Right cardiac atrium (tissue), 5 donors: ENCODE results near the gene ADGRF3. TPM values are rescaled to one million over a fixed set of nuclear protein-coding genes. Genes with fewer than 3 reads are reported as not detected.

ENCODE experiments used
- ATAC-seq, 2 donors: fragments of 200-7000 bp; cut with Tn5 transposase; one replicate each; pipeline versions ENCODE4 v1.8.0 to v1.9.1; 2020; ENCODE audit warnings: moderate library complexity in 2 of 2, mild to moderate bottlenecking in 1 of 2
- DNase-seq, 3 donors: peaks; one replicate each; pipeline ENCODE4 v3.0.0-alpha.2; 2020
- H3K27ac ChIP-seq: one replicate; pipeline ENCODE4 v1.5.1; 2013; ENCODE audit warnings: mild to moderate bottlenecking, low read length, control low read depth, moderate library complexity
- H3K27me3 ChIP-seq: one replicate; pipeline ENCODE4 v1.6.1; 2013; ENCODE audit not compliant: control insufficient read depth, insufficient read depth
- H3K4me1 ChIP-seq: one replicate; pipeline ENCODE4 v1.6.1; 2013; ENCODE audit warnings: low read length; ENCODE audit not compliant: control insufficient read depth, insufficient read depth
- H3K4me3 ChIP-seq: one replicate; pipeline ENCODE4 v1.5.1; 2013; ENCODE audit warnings: low read length, control low read depth
- H3K9me3 ChIP-seq: one replicate; pipeline ENCODE4 v1.6.1; 2013; ENCODE audit warnings: low read length; ENCODE audit not compliant: control insufficient read depth
- WGBS: extraction: QIAGEN DNeasy Blood & Tissue Kit; methylation state at CpG from one replicate; pipeline ENCODE4 v1.1.7; 2013; 5-methylcytosine and 5-hydroxymethylcytosine counted together
- intact Hi-C, 4 donors: fragments of 100-400 bp; cut with DNase I; formaldehyde crosslinking; loops; one replicate each; pipeline versions ENCODE4 v1.11.0 to v1.14.0; 2022 to 2023
- polyA plus RNA-seq: library from polyadenylated mRNA; stranded (reverse); fragments of 200-250 nt; gene quantifications from one replicate; pipeline ENCODE4 v1.2.3, GENCODE V29; 2013
- total RNA-seq, 4 donors: library from RNA; stranded (reverse); fragmentation: NEBNext Ultra II Directional; extraction: Animal tissue kit (Norgen Biotek cat#: 25700); gene quantifications; one replicate each; pipeline ENCODE4 v1.2.1, GENCODE V29; 2021
- donor health status: healthy with polysubstance abuse.
- donor health status: DM: no; HTN: yes; CAD: no.
- donor health status: DM: no; HTN: no; CAD: no.
- donor health status: DM: no; HTN: yes; CAD: no; lungs with severe emphysema.
- donor health status: DM: yes; HTN: yes; CAD: no.

ADGRF3 gene
- total and polyA plus RNA-seq, 5 donors: 0.11 to 0.14 TPM; not detected in 3

- no peak for ATAC-seq
- peaks cover 3% of the 10 kb centered on the region for H3K4me1 ChIP-seq
Measured at GRCh38 chr2:26351375-26352090, 4.9 kb upstream of the ADGRF3 start.

DNA sequence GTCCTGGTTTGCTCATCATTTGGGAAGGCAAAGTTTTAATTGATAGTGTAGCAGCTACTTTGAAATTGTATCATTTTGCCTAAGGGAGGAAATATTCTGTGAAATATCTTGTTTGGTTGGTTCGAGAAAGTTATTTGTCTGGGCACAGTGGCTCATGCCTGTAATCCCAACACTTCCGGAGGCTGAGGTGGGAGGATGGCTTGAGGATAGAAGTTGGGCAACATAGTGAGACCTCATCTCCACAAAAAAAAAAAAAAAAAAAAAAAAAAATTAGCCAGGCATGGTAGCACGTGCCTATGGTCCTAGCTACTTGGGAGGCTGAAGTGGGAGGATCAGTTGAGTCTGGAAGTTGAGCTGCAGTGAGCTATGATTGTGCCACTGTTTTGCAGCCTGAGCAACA lies 3.1 kb upstream of the ADGRF3 start:
- DNase-seq (no peak), ATAC-seq (no peak)
- H3K27ac ChIP-seq: no peak overlapping the region
- H3K4me3 ChIP-seq: no peak overlapping the region
- WGBS: 87% methylated on average over 3 of the region's 3 CpGs
- H3K4me1 ChIP-seq: peaks cover 3% of the 10 kb centered on the region
- intact Hi-C loops: no loop called here
- no peaks in the 10 kb centered on the region for H3K9me3 ChIP-seq
- no peaks in the 10 kb centered on the region for H3K27me3 ChIP-seq

More at GRCh38 chr2:26351375-26352090, 4.9 kb upstream of the ADGRF3 start:
- no peaks in the 10 kb centered on the region for H3K9me3 ChIP-seq
- no peaks in the 10 kb centered on the region for H3K27me3 ChIP-seq
- H3K4me3 ChIP-seq: no peak overlapping the region
- 94% methylated on average over 10 of the region's 10 CpGs for WGBS
- H3K27ac ChIP-seq: no peak overlapping the region
- intact Hi-C loops: no loop called here
- no peak for DNase-seq

DNA sequence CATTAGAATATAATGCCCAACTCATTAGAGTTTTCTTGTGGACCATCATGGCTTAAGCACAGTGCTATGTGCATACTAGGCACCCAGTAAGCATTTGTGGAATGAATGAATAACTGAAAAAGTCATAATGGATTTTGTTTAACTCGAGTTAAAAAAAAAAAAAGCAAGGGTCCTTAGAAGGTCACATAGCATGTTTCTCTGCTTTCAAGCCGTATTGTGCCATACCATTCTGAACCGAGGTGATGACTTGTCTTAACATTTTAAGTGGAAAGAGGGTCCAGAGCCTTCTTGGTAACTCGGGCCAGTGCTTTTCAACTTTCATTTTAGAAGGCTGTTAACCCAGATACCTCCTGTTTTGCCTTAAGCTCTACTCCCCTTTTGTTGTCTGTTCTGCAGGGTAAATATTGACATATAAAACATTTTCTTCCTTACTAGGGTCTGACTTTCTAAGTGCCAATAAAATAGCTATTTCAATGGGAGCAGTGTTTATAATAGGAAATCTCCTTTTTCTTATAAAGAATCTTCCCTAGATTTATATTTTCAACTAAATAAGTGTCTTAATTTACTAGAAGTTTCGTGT lies 787 bp upstream of the ADGRF3 start:
- intact Hi-C loops: no loop called here
- H3K4me1 ChIP-seq: peaks cover 5% of the 10 kb centered on the region
- 22% methylated on average over 5 of the region's 5 CpGs for WGBS
- no peak overlapping the region for H3K27ac ChIP-seq
- DNase-seq: no peak
- peak overlapping the region; percentile 87 for H3K4me3 ChIP-seq
- no peak for ATAC-seq
- H3K27me3 ChIP-seq: no peaks in the 10 kb centered on the region
- H3K9me3 ChIP-seq: no peaks in the 10 kb centered on the region

- intact Hi-C loops: no loop called here
- under 1% methylated on average over 80 of the region's 80 CpGs for WGBS
- ATAC-seq: peak; percentile 99
Measured at GRCh38 chr2:26345545-26346453, 790 bp downstream of the ADGRF3 start, which contains the start of gene SELENOI. TSS of gene SELENOI (plus strand) at chr2:26346143. CDS start at chr2:26346233, 90 bp downstream.

DNA sequence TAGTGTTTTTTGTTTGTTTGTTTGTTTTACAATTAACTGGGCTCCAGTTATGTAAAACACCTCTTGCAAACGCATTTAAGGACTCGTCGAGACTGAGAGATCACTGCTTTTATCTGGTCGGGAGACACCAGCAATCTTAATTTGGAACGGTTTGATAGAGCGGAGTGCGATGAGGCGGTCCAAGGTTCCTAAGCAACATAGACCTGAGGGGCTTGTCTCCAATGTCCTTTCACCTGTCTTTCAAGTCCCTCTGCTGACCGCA lies 1.4 kb downstream of the ADGRF3 start:
- ATAC-seq (no peak), DNase-seq (no peak)
- H3K27ac ChIP-seq: peak overlapping the region; percentile 95
- H3K4me3 ChIP-seq: peak overlapping the region; percentile 70
- H3K9me3 ChIP-seq: no peaks in the 10 kb centered on the region
- WGBS: under 1% methylated on average over 9 of the region's 9 CpGs
- no peaks in the 10 kb centered on the region for H3K27me3 ChIP-seq
- intact Hi-C loops: no loop called here
- H3K4me1 ChIP-seq: peaks cover 5% of the 10 kb centered on the region

More at GRCh38 chr2:26345545-26346453, 790 bp downstream of the ADGRF3 start, which contains the start of gene SELENOI:
- Histone ChIP-seq H3K27ac (peak within 1 kb of the TSS; percentile 95), H3K27me3 (no peaks in the 10 kb centered on the region), H3K9me3 (no peaks in the 10 kb centered on the region), H3K4me1 (peaks cover 5% of the 10 kb centered on the region), H3K4me3 (peak within 1 kb of the TSS; percentile 87)
- peak; percentile 98 to 99 (median 99) for DNase-seq

DNA sequence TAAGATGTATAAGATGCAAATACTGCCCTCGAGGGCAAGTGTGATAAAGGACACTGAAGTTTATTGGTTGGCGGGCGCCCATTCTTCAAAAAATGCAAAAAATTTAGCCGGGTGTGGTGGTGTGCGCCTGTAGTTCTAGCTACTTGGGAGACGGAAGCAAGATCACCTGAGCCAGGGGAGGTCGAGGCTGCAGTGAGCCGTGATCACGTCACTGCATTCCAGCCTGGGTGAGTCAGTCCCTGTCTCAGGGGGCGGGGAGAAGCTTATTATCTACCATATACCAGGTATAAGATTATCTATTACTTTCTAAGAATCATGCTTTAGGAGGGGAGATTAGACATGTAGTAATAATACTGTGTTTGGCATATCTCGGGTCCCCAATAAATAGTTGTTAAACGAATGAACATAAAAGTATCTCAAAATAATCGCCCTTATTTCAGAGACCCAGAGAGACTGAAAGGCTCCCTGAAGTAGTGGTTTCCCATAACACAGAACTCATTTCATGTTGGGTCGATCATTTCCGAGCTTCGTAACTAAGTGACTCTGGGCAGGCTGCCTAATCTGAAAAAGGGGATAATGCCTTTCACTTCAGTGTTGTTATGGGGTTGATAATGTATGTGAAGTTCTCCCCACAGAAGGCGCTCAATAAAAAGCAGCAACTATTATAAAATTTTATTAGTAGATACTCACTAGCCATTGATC lies 1.9 kb downstream of the ADGRF3 start:
- peak overlapping the region; percentile 70 for H3K4me3 ChIP-seq
- H3K27ac ChIP-seq: no peak overlapping the region
- H3K27me3 ChIP-seq: no peaks in the 10 kb centered on the region
- no peaks in the 10 kb centered on the region for H3K9me3 ChIP-seq
- 45% methylated on average over 17 of the region's 17 CpGs for WGBS
- DNase-seq (no peak), ATAC-seq (no peak)
- H3K4me1 ChIP-seq: peaks cover 5% of the 10 kb centered on the region
- intact Hi-C loops: no loop called here

- H3K27ac ChIP-seq: no peak overlapping the region
- intact Hi-C loops: no loop called here
- no peak for DNase-seq
- no peaks in the 10 kb centered on the region for H3K9me3 ChIP-seq
- H3K4me1 ChIP-seq: peaks cover 2% of the 10 kb centered on the region
- H3K27me3 ChIP-seq: no peaks in the 10 kb centered on the region
- H3K4me3 ChIP-seq: no peak overlapping the region
- no peak for ATAC-seq
- WGBS: 92% methylated on average over 3 of the region's 3 CpGs
Measured at GRCh38 chr2:26340831-26341230, 5.8 kb downstream of the ADGRF3 start.

DNA sequence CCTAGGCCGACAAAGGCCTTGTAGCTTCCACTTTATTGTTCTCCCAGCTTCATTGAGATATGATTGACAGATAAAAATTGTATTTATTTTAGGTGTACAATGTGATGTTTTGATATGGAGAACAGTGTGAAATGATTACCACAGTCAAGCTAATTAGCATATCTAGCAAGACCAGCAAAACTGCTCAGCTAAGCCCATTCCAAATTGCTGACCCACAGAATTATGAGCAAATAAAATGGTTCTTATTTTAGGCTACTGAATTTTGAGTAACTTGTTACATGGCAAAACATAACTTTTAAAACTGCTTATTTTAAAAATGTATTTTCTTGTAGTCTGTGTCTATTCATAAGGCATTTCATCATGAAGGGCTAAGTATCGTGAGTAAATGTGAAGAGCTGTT lies 9.3 kb downstream of the ADGRF3 start:
- intact Hi-C loops: no loop called here
- Histone ChIP-seq H3K27ac (no peak overlapping the region), H3K4me1 (no peaks in the 10 kb centered on the region), H3K9me3 (no peaks in the 10 kb centered on the region), H3K4me3 (no peak overlapping the region), H3K27me3 (no peaks in the 10 kb centered on the region)
- WGBS: 95% methylated on average over 2 of the region's 2 CpGs
- no peak for ATAC-seq
- no peak for DNase-seq

- DNase-seq (no peak), ATAC-seq (no peak)
- WGBS: 89% methylated on average over 2 of the region's 2 CpGs
- Histone ChIP-seq H3K27me3 (no peaks in the 10 kb centered on the region), H3K27ac (no peak overlapping the region), H3K9me3 (no peaks in the 10 kb centered on the region), H3K4me1 (no peaks in the 10 kb centered on the region), H3K4me3 (no peak overlapping the region)
- intact Hi-C loops: no loop called here
Measured at GRCh38 chr2:26336719-26337118, 9.9 kb downstream of the ADGRF3 start.

DNA sequence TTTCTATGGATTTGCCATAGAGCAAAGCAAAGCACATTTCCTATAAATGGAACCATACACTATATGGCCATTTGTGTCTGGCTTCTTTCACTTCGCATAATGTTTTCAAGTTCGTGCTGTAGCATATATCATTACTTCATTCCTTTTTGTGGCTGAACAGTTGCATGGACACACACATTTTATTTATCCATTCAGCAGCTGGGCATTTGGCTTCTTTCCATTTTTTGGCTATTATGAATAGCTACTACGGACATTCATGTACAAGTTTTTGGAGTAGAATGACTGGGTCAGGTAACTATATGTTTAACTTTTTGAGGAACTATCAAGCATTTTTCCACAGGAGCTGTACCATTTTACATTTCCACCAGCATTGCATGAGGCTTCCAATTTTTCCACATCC lies 11.4 kb downstream of the ADGRF3 start:
- DNase-seq (no peak), ATAC-seq (no peak)
- intact Hi-C loops: no loop called here
- no peak overlapping the region for H3K27ac ChIP-seq
- H3K4me1 ChIP-seq: no peaks in the 10 kb centered on the region
- H3K27me3 ChIP-seq: no peaks in the 10 kb centered on the region
- H3K4me3 ChIP-seq: no peak overlapping the region
- 66% methylated on average over 3 of the region's 3 CpGs for WGBS
- H3K9me3 ChIP-seq: no peaks in the 10 kb centered on the region
